ENCODE results near the gene DESI1. TPM values are rescaled to one million over a fixed set of nuclear protein-coding genes. Genes with fewer than 3 reads are reported as not detected.

The DESI1 gene
- total RNA-seq, 1 experiment from 2014 or later, result 15.8 TPM

- peak; percentile 63 for DNase-seq (ENCODE audit: low spot score)
Measured at GRCh38 chr22:41557401-41558240, 63.2 kb downstream of the DESI1 start.

- DNase-seq (ENCODE audit: low spot score), result no peak
Measured at GRCh38 chr22:41556561-41556960, 64.3 kb downstream of the DESI1 start.

GRCh38 chr22:41555325-41555982 lies 65.4 kb downstream of the DESI1 start:
- DNase-seq (ENCODE audit: low spot score), result no peak

GRCh38 chr22:41551877-41552582 lies 68.8 kb downstream of the DESI1 start:
- DNase-seq (ENCODE audit: low spot score), result no peak

GRCh38 chr22:41550952-41551491 lies 69.8 kb downstream of the DESI1 start:
- DNase-seq (ENCODE audit: low spot score), result no peak

- no peak for DNase-seq (ENCODE audit: low spot score)
Measured at GRCh38 chr22:41548830-41549211, 72.0 kb downstream of the DESI1 start.

Other genes with a start within 250 kb of the DESI1 start
- 4.4 and 5.9 TPM in 2 replicates for gene TEF, start 239.1 kb downstream of the DESI1 start, total RNA-seq (2014; rRNA removed; shearing (Covaris generic))
- gene TOB2, start 174.2 kb downstream of the DESI1 start, total RNA-seq (2014; rRNA removed; shearing (Covaris generic)), result 6.2 and 7.2 TPM in 2 replicates
- 63.7 and 71.3 TPM in 2 replicates for gene PHF5A, start 152.4 kb downstream of the DESI1 start, total RNA-seq (2014; rRNA removed; shearing (Covaris generic))
- gene ACO2, start 151.9 kb downstream of the DESI1 start, total RNA-seq (2014; rRNA removed; shearing (Covaris generic)), result 34.3 and 41.2 TPM in 2 replicates
- 11.8 and 27.8 TPM in 2 replicates for gene POLR3H, start 76.6 kb downstream of the DESI1 start, total RNA-seq (2014; rRNA removed; shearing (Covaris generic))
- gene CSDC2, start 60.0 kb downstream of the DESI1 start, total RNA-seq (2014; rRNA removed; shearing (Covaris generic)), result 2.8 and 3.5 TPM in 2 replicates
- 6.9 and 8.9 TPM in 2 replicates for gene PMM1, start 31.2 kb downstream of the DESI1 start, total RNA-seq (2014; rRNA removed; shearing (Covaris generic))
- 382 and 394 TPM in 2 replicates for gene XRCC6, start 252 bp upstream of the DESI1 start, total RNA-seq (2014; rRNA removed; shearing (Covaris generic))
- gene SNU13, start 67.8 kb upstream of the DESI1 start, total RNA-seq (2014; rRNA removed; shearing (Covaris generic)), result 75.4 and 80.5 TPM in 2 replicates
- gene MEI1, start 78.5 kb upstream of the DESI1 start, total RNA-seq (2014; rRNA removed; shearing (Covaris generic)), result 1.2 and 2.7 TPM in 2 replicates
- 5.7 and 6.2 TPM in 2 replicates for gene CCDC134, start 179.6 kb upstream of the DESI1 start, total RNA-seq (2014; rRNA removed; shearing (Covaris generic))
- 15.8 and 17.7 TPM in 2 replicates for gene SREBF2, start 212.1 kb upstream of the DESI1 start, total RNA-seq (2014; rRNA removed; shearing (Covaris generic))

Measured in A172 (cell line).